COLO668 (cell line): Measurements from ENCODE around the gene STARD9.
A peak's percentile ranks its signal among the peaks of the same experiment; 100 is the strongest.

Experiments used
- DNase-seq: peaks from one replicate; lab custom pipeline; 2025; ENCODE audit not compliant: unreplicated experiment; lab: John Stamatoyannopoulos, UW

Gene STARD9

DNA sequence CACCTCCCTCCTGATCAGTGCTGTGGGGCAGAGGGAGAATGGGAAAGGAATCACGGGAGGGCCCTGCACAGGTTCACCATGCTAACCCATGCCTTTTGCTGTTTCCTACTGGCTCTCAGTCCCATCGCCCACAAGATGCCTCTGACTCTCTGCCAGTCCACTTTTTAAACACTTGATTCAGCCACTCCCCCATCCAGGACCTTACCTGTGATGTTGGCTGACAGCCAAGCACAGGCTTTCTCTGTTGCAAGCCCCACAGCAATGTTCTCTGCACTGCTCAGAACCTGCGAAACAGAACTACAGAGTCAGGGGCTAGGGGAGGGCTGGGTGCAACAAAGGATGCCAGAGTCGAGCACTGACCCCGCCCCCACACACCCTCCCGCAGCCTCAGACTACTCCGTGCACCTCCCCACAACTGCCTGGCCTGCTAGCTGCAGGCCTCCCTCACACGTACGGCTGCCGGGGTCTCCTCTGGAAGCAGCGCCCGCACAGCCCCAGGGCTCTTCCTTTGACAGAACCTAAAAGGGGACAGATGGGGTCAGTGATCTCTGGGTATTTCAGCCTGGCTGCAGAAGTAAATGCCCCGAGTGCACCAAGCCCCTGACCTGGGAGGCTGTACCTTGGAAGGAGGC, 152.5 kb downstream of the STARD9 start:
- peak; percentile 9 for DNase-seq

DNA sequence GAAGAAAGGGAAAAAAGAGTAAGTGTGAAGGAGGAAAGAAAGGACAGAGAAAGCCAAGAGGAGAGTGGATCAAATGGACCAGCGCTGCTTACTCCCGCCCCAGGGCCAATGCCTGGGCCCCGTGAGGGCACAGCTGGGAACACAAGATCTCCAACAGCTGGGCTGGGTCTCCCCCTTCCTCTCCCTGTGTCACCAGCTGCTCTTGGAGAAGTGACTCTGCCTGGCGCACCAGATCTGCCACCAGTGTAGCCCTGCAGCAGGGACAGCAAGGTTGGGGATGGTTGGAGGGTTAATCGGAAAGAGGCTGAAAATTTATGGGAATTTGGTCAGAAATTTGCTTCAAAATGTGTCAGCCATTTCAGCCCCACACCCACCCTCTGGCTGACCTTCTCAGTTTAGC, 153.2 kb downstream of the STARD9 start:
- DNase-seq: no peak

DNA sequence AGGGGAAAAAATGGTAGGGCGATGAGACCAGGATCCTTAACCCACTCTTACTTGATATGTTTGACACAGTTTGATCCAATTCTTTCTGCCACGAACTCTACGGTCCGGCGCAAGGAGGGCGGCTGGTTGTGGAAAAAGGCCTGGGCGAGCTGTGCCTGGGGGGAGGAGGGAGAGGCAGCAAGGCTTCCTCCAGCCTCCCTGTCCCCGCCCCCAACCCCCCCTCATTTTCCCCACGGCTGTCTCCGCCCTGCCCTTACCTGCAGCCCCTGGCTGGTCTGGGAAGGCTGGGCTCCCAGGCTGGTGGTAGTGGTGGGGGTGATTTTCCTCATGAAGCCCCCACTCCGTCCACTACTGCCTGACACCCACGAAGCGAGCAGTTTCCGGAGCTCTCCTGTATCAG, 153.6 kb downstream of the STARD9 start:
- no peak for DNase-seq

DNA sequence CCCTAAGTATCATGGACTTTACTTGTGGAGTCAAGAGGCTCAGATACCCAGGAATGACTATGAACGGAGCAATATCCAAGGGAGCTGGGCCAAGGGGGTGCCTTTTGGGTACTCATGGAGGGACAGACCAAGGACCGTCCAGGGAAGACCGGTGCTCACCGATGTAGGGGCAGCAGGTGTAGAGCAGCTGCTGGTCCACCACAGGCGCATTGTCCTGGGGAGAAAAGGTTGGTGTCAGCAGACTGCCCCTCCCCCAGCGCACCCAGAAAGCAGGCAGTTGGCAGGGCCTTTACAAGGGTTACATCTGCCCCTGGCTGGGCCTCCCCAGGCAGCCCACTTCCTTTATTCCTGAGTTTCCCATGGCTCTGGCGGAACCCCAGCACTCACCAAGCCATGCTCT, 154.0 kb downstream of the STARD9 start:
- DNase-seq: no peak

DNA sequence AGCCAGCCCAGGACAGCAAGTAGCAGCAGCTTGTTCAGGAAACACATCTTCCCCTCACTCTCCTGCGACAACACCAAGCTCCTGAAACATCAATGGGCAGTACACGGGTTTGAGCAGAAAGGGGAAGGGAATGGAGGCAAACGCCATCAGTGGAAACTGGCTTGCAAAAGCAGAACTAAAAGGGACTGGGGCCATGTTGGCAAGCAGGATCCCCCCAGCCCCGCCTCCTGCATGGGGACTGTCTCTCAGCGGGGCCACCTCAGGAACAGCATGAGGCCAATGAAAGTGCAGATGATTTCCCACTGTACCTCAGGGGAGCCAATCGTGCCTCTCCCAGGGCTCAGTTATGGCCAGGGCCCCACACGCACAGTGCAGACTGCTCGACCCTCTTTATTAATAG, 154.7 kb downstream of the STARD9 start:
- no peak for DNase-seq

DNA sequence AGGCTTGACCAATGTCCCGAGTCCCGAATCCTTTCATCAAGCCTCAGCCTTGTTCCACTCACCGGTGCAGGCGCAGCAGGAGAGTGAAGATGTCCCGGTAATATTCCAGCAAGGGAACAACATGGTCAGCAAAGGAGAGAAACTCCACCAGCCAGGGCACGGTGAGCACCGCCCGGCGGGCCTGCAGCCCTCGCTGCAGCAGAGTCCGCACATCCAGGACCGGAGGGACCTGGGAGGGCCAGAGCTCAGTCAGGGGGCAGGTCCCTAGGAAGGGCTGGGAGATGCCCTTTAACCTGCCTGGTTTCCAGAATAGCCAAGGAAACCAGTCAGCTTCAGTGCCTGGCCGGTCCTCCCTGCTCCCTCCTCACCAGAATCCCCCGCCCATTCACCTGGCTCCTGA, 155.1 kb downstream of the STARD9 start:
- DNase-seq: no peak

DNA sequence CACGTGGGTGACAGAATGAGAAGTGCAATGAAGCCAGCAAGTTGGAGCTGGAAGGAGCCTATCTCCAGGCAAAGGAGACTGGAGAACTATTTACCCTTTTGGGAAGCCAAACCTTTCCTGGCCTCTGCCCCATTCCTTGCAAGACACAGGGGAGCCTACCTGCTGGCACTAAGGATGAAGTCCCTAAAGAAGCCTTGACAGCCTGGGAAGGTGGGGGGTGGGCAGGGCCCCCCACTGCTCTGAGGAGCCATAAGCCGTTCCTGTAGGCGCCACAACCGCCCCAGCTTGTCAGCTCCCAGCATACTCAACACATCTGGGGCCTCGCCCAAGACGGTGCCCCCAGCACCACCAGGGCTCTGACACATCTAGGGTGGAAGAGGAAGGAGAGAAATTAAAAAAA, 156.1 kb downstream of the STARD9 start:
- no peak for DNase-seq

DNA sequence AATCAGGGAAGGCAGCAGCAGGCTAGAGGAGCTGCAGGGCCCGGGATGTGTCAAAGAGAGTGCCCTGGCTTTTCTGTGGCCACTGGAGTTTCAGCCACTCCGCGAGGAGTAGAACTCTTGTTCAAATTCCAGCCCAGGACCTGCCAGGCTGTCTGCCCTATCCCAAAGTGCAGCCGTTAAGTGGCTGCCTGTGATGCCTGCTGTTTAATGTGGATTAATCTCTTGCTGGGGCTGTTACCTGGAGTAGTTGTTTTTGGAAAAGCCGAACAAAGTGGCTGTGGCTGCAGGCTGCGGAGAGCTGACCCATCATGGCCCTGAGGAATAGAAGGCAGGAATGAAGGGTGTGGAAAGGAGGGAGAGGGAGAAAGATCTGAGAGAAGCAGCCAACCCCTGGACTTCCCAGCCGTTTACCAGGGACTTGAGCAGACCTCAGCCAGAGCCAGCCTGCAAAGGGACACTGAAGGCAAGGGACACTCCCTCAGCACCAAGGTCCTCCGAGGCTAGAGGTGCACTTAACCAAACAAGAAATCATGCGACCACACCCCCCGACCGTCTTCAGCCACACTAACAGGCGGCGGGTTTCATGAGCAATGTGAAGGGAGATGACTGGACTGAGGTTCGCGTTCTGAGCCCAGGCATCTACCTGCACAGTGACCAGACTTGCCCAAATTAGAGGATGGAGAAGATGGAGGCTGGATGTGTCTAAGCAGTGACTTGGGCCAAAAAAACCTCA, 156.9 kb downstream of the STARD9 start:
- no peak for DNase-seq

DNA sequence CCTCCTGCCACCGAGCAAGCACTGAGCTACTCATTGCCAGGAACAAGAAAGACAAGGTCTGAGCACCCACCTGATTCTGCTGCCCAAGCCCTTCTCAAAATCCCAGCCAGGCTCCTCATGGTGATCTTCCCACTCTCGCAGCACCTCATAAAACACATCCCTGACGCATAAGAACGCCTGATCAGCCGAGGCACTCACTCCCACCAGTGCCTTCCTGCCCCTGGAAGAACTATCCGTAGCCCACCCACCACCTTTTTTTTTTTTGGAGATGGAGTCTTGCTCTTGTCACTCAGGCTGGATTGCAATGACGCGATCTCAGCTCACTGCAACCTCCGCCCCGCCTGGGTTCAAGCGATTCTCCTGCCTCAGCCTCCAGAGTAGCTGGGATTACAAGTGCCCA, 157.6 kb downstream of the STARD9 start:
- no peak for DNase-seq

DNA sequence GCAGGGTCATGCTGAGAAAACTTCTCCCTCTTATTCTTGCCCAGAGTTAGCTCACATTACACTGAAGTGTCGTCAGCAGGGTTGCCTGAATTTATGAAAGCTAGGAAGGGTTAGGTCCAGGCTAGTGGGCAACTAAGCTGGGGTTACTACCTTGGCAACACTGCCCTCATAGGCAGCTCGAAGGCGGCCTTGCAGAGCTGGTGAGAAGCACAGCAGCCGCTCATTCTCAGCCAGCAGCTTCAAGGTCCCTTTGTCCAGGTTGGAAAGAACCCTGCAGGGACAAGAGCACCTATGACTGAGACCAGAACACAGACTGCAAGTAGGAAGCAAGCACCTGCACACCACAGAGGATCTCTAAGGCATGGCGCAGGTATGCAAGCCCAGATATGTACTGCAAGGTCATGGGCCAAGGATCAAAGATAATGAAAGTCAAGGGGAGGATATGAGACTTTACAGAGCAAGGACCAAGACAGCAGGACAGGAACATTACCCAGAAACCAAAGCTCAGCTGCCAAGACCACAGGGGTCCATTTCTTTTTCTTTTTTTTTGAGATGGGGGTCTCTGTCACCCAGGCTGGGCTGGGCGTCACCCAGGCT, 158.8 kb downstream of the STARD9 start:
- DNase-seq: no peak

DNA sequence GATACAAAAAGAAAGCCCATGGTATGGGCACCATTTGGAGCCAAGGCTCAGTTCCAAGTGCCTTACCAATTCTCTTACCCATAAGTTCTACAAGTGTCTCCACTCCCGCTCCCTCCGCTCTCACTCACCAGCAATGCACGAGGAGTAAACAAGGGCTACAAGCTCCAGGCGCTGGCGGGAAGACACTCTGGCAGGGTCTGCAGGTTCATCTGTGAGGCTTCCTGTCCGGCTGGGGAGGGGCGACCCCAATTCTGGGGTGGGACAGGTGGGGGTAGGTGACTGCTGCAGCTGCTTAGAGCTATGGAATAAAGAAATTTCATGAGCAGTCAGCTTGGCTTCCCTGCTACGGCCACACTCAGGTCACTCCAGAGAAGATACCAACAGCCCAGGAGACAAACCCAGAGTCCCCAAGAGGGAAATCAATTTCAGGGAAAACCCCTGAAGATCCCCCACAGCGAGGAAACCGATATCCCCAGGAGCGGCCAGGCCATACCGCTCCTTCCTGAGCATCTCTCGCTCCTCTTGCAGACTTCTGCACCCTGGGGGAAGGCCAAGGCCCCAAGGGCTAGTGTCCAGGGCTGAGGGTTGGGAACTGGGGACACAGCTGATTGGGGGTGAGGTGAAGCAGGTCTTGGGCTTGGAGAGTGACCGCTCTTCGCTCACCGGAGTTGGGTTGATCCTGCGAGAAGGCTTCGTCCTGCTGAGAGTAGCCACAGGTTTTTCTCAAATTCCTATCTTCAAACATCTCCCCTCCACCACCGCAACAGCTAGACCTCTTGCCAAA, 160.2 kb downstream of the STARD9 start:
- no peak for DNase-seq

DNA sequence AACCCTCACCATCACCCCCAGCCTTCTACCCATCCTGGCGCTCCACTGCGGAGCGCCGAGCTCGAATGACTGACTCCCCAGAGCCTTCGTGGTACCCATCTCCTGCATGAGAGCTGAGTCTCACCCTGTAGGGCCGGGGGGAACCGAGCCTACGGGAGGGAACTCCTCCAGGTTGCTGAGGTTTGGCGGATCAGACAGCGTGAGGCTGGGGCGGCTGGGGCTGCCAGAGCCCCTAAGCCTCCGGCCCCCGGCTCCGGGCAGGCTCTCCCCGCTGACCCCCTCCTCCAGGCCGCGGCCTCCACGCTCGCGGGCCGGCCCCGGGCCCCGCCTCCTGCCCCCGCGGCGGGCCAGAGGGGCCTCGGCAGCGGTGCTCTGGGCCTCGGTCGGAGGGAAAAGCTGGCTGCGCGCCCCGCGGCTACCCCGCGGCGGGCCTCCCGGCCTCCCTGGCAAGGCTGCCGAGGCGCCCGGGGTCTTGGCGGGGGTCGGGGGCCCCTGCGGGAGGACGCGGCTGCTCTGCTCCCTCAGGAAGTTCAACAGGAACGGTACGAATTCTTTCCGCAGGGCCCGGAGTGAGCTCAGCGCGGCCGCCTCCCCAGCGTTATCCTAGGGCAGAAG, 160.9 kb downstream of the STARD9 start:
- peak; percentile 42 for DNase-seq

DNA sequence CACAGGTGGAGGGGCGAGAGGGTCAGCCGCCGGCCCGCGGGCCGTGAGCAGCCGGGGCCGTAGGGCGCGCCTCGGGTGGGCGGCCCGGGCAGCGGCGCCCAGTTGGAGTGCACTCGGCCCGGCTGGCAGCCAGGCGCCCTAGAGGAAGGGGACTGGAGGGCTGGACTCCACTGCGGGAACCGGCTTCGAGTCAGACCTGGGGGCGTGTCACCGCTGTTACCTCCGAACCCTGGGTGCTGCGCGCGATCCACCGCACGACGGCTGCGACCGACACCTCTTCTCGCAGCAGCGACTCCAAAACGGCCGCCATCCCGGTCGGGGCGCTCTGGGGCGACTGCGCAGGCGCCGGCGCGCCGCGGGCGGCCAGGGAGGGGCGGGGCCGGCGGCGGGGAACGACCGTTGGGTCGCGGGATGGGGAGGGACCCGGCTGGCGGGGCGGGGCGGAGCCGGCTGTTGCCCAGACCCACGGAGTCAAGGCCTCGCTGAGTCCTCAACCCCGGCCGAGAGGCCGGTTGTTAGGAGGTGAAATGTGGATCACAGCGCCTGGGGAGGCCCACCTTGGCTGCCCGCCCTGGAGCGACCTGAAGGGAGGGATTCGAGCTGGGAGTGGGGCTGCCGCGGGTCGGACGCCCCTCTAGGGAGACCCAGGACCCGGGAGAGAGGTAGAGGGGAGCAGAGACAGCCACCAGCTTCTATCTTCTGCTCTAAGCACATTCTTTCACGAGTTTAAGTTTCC, 161.6 kb downstream of the STARD9 start, which contains the start of gene CDAN1:
Gene CDAN1, minus strand, starts transcription at position 336 of the 736 bp plus-strand sequence. Its CDS starts 26 bp downstream, at position 310.
- peak; percentile 89 for DNase-seq

DNA sequence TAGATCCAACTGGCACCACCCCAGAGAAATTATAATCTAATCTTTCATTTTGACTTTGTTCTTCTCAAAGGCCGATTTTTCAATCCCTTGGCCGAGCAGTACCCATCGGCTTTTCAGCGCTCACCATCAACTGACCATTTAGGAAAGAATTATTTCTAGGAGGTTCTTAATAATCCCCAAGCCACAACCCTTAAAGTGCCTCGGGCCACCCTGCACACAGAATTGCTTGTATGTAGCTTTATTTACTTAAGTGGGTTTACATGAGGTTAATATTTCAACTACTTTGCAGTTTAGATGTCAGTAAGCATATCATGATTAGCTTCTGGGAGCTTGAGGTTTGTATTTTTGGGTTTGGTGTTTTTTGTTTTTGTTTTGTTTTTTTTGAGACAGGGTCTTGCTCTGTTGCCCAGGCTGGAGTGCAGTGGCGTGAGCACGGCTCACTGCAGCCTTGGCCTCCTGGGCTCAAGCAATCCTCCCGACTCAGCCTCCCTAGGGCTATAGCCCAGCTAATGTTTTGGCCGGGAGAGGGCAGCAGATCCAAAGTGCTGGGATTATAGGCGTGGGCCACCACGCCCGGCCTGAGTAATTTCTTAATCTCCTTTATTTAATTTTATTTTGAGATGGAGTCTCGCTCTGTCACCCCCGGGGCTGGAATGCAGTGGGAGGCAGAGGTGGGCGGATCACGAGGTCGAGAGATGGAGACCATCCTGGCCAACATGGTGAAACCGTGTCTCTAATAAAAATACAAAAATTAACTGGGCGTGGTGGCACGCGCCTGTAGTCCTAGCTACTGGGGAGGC, 162.3 kb downstream of the STARD9 start:
- DNase-seq: no peak

DNA sequence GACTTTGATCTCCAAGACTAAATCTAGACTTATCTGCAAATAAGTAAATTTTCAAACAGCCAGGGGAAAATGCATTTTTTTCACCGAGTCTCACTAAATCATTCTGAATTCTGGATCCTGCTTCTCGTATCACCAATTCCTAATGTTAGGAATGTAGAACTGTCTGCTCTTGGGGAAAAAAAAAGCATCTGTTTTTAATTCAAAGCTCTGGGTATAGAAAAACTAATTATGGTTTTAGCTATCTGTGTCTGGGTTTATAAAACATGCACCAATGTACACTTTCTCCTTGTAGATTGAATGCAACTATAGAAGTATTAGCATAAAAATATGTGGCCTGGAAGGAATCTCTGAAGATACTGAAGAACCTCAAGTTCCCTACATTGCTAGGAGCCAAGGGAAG, 166.3 kb downstream of the STARD9 start:
- no peak for DNase-seq

DNA sequence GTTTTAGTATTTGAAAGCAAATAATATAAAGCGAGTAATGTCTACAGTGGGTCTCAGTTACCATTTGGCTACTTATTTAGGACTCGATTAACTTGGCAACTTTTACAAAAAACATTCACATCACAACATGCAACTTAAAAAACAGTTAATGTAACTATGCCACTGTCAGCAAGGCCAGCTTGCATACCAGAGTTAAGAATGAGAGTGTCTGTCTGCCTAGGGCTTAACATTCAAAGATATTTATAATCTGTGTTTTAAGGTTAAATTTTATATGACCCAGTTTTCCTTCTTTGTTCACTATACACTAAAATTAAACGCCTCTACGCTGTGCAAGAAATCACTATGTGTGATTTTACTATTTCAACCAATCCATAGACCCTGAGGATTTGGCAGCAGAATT, 166.7 kb downstream of the STARD9 start:
- DNase-seq: no peak

DNA sequence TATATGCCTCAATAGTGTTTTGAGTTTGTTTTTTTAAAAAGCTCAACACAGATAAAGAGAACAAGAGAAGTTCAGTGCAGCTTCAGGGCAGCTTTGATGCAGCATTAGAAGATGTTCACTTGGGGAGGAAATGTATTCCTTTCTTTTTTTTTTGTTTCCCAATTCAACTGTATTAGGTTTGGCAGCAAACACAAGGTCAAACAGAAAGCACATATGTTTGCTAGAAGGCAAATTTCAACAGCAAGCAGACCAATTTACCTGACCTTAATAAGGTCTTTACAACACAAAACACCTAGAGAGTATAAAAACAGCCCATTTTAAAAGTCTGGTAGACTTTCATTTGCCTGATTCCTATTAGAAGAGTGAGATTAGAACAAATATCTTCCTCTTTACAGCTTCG, 168.8 kb downstream of the STARD9 start:
- no peak for DNase-seq

DNA sequence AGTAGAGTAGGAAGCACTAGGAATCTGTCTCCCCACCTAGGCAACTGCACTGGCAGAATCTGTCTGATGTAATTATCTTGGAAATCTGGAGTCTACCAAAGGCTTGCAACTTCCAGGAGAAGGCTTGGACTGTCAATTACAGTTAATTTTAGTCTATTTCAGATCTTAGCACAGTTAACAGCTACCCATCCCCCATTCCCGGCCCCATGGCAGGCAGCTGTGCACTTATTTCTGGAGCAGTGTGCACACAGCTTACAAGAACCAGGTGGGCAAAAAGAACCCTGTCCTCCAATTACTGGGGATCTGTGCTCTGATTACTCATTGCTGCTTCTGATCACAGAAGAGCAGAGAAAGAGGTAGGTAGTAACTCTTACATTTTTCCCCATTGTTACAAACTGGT, 173.9 kb downstream of the STARD9 start:
- DNase-seq: no peak

DNA sequence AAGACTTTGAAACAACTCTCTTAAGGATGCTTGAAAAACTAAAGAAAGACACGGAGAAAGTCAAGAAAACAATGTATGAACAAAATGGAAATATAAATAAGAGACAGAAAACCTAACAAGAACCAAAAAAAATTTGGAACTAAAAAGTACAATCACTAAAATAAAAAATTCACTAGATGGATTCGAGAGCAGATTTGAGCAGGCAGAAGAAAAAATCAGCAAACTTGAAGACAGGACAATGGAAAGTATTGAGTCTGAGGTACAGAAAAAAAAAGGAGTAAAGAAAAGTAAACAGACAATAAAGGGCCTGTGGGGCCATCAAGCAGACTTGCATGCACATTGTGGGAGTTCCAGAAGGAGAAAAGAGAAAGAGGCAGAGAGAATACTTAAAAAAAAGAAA, 174.9 kb downstream of the STARD9 start:
- no peak for DNase-seq

DNA sequence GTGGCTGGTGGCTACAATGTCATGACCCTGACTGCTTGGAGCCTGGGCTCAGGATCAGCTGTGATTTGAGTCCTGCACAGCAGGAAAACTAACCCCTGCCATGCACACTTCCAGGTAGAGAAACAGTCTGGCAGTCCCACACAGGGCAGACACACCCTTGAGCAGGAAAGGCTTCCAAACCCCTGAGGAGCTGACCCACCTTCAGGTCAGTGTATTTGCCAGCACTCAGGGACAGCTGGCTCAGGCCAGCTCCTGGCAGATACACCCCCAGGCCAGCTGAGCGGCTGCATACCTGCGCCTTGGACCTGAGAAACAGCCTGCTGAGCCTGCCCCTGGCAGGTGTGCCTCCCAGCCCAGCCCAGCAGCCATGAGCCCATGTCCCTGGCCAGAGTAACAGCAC, 183.7 kb downstream of the STARD9 start:
- no peak for DNase-seq
